Stimulated activated CD8-positive, alpha-beta memory T cell treated with anti-CD3 and anti-CD28 coated beads, Interleukin-4, amount 100 ng/mL, for 24 hours (primary cell): Measurements from ENCODE around the gene GPR161.
"Not testable (repeated sequence)": the region's sequence is repeated elsewhere in the genome, so short reads cannot be mapped to it uniquely, and the experiment has no call there.

Source experiments
- DNase-seq: peaks from one replicate; pipeline ENCODE4 v3.0.0-alpha.2; 2020; ENCODE audit warnings: low read depth

Gene GPR161, protein sequence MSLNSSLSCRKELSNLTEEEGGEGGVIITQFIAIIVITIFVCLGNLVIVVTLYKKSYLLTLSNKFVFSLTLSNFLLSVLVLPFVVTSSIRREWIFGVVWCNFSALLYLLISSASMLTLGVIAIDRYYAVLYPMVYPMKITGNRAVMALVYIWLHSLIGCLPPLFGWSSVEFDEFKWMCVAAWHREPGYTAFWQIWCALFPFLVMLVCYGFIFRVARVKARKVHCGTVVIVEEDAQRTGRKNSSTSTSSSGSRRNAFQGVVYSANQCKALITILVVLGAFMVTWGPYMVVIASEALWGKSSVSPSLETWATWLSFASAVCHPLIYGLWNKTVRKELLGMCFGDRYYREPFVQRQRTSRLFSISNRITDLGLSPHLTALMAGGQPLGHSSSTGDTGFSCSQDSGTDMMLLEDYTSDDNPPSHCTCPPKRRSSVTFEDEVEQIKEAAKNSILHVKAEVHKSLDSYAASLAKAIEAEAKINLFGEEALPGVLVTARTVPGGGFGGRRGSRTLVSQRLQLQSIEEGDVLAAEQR

DNA sequence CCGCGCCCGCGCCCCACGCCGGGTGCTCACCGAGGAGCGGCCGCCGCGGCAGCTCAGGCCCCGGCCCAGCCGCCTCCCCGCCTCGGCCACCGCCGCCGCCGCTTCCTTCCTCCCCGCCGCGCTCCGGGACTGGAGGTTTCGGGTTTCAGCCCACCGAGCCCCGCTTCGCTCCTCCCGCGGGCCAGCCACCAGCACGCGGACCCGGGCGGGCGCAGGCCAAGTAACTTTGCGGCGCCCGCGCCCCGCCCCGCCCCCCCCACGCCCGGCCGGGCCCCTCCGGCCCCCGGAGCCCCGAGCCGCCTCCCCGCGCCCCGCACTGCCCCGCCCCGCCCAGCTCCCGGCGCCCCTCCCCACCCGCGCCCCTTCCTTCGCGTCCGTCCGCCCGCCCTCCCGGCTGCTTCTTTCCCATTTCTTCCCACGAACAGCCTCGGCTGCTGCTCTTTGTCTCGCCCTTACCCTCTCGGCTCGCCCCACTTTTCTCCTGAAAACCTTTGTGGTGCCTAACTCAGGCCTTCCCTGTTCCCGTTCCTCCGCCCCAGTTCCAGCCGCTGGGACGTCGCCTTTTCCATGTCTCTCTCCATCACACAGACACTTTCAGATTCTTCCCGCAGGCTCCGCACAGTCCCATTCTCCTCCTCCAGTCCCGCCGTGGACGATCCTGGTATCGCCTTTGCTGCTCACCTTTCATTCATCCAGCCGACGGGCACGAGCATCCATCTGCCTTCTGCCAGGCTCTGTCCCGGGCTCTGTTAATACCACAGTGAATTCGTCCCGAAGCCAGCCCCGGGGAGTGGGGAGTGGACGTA, at the start of gene GPR161:
Gene GPR161, minus strand, starts transcription at position 222 of the 806 bp plus-strand sequence. CDS start 32,080 bp downstream, outside the sequence.
- no peak for DNase-seq

DNA sequence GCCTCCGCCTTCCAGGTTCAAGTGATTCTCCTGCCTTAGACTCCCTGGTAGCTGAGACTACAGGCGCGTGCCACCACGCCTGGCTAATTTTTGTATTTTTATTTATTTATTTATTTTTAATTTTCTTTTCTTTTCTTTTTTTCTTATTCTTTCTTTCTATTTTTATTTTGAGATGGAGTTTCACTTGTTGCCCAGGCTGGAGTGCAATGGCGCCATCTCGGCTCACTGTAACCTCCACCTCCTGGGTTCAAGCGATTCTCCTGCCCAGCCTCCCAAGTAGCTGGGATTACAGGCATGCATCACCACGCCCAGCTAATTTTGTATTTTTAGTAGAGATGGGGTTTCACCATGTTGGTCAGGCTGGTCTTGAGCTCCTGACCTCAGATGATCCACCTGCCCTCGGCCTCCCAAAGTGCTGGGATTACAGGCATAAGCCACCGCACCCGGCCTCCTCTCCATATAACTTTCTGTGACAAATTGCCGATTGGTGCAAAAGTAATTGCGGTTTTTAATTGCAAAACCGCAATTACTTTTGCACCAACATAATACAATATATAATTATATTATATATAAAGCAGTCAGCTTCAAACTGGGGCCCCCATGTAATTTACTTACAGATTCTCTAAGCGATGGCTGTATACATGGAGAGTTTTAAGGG, 44.5 kb upstream of the GPR161 start:
- not testable (repeated sequence) for DNase-seq

DNA sequence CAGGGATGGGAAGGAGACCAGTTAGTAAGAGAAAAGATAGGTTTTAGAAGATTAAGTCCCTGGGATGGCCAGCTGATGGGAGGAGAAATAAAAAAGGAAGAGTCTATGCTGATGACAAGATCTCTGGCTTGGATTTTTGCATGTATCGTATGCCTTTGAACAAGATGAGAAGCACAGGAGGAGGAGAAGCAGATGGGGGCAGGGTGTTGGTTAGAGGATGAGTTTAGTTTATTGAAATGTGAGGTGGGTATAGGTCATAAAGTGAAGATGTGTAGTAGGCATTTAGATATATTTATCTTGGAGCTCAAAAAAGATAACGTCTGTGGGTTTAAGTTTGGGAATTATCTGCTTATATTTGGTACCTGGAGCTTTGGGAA, 43.4 kb upstream of the GPR161 start:
- DNase-seq: no peak

DNA sequence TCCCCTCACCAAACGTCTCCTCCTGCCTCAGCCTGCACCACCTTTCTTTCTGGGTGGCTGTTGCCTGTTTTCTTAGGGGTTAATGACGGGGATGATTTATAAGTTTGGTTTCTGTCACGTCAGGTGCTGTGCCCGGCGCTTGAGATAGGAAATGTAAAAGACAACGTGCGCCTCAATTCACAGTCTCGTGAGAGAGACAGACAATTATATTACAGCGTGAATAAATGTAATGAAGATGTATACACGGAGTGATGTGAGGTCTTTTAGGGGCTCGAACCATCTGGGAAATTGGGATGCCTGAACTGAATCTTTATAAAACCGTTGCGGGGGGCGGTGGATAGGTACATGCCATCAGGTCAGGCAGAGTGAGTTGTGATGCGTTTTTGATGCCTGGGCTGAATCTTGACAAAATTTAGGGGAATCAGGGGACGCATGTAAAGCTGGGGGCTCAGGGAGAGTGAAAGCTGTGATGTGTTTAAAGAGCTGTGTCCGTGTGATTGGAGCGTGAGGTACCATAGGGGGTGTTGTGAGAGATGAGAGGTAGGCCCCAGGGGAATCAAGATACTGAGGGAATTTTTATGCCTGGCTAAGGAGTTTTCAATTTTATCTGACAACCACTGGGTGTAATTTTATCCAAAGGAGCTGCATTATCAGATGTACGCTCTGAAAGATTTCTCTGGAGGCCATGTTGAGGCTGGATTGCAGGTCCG, 42.9 kb upstream of the GPR161 start:
- DNase-seq: no peak

DNA sequence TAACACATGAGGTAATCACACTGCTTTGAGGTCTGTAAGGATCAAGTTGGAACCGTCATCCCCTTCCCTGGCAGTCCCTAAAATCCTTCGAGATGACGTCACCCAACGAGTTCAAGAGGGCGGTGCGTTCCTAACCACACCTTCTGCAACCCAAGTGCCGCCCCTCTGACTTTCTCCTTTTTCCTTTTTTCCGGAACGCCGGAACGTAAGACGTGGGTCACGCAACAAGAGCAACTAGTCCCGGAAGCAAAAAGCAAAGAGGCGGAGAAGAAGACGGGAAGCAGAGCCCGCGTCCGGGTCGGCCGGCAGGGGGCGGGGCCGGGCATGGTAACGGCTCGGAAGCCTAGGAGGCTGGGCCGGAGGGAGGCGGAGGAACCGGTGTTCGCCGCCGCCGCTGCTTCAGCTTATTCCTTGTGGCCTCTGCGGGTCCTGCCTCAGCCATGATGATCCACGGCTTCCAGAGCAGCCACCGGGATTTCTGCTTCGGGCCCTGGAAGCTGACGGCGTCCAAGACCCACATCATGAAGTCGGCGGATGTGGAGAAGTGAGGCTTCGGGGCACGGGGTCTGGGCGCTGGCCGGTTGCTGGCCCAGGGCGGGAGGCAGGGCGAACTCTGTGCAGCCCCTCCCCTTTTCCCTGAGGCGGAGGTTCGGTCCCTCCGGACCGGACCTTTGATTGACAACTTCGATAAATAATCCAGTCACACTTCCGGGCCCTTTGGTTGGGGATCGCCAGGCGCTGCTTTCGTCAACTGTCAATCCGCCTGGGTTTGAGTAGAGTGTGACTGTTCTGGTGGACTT, 42.1 kb upstream of the GPR161 start, which contains the start of gene TIPRL:
Gene TIPRL, plus strand, starts transcription at position 325 of the 800 bp plus-strand sequence. Its CDS starts 116 bp downstream, at position 441.
- peak; percentile 91 for DNase-seq

DNA sequence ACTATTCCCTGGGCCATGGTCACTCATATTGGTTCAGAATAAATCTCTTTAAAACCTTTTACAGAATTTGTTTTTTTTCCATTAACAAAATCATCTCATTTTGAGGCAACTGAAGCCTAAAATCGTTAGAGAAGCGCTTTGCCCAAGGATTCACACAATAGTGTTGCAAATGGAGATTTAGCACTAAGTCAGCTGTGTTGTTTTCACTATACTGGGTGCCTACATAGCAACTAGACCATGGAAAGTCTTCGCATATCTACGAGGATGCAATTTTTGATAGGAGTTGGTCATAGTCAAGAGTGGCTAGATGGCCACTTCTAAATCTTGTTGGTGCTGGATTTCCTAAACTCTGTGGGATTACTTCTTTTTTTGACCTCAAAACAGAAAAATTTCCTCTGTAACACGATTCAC, 41.5 kb upstream of the GPR161 start:
- no peak for DNase-seq

DNA sequence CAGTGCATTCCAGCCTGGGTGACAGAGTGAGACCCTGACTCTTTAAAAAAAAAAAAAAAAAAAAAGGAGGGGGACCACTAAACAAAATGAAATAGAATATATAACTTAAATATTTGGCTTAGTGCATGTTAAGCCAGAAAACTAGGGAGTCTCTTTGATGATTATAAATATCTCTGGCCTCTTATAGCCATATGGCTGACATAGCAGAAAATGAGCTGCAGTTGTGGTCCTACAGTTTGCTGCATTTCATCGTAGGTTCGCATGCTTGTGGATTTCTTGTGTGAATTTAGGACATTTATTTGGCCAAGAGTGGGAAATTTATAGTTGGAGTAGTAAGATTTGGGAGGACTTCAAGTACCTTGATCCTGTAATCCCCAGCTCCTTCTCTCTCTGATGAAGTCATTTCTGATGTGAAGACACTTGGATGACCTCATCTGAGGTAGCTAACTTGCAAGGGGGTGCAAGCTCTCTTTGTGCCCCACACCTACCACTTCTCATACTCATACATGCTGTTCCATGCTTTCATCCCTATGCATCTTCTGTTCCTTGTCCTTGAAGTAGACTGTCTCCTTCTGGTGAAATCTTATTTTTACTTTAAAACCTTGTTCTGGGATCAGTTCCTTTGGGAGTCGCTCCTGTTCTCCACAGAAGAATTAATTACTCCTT, 35.7 kb upstream of the GPR161 start:
- no peak for DNase-seq

DNA sequence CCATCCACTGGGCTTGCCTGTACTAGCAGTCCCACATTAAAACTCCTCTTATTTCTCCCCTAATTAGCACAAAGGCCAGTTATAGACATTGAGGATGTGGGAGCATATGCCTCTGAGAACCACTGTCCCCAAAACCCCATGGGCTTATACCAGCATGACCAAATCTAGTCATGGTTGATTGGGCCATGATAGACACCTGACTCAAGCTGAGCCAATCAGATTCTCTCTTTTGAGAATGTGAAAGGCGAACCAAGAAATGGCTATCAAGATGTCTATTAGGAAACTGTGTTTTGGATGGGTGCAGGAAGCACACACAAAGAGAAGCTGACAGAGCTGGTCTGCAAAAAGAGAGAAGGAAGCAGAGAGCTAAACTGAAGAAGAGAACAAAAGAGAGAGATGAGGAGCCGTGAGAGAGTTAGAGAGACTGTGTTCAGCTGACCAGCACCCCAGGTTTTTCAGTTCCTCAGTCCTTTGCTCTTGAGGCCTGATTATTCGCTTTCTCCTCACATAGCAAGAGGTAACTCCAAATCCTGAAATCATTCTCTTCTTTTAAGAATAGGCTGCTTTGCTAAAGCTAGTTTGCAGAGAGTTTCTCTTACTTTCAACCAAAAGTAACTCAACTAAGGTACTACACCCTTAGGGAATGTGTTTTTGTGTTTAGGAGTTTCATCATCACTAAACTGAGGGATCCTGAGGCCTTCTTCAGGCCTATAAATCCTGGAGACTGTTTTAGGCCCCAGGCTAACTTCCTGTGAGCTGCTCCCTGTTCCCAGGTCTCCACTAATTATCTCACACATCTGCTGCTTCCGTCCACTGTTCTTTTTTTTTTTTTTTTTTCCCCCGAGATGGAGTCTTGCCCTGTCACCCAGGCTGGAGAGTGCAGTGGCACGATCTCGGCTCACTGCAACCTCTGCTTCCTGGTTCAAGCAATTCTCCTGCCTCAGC, 34.1 kb upstream of the GPR161 start:
- no peak for DNase-seq

DNA sequence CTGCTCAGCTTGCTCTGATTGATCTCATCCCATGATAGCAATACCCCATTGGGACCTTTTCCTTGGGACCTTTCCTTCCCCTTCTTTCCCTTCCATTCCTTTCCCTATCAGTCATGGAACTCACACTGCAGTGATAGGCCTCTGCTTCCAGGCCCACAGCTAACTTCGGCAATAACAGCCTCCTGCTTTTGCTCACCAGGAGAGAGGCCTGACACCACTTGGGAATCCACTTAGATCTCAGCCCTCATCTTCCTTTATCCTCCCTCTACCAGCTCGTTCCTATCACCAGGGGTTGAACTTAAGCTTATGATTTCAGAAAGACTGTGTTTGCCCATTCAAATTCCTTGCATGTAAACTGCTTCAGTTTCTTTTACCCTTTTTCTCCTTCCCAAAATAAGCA, 31.1 kb upstream of the GPR161 start:
- DNase-seq: no peak

DNA sequence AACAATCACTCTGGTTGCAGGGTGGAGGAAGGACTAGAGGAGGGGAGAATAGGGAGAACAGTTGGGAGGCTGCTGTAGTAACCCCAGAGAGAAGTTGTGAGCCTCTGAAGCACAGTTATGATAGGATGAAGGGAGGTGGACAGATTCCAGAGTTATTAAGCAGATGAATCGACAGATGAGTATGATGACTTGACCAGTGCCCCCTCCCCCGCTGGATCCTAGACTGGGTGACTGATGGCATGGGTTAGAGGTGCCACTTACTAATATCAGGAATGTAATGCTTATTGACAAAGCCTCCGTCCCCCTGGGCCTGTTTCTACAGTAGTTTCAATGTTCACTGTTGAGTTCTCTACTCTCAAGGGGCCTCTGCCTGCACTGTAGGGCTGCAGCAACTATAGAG, 28.0 kb upstream of the GPR161 start:
- no peak for DNase-seq

DNA sequence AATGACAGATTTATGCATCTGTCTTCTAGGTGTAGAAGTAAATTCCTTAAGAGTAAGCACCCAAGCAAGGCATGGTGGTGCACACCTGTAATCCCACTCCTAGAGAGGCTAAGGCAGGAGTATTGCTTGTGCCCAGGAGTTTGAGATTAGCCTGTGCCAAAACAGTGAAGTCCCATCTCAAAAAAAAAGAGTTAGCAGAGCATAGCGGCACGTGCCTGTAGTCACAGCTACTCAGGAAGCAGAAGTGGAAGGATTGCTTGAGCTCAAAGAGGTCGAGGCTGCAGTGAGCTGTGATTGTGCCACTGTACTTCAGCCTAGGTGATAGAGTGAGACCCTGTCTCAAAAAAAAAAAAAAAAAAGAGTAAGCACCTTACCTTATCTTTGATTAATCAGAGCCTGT, 26.9 kb upstream of the GPR161 start:
- DNase-seq: no peak

DNA sequence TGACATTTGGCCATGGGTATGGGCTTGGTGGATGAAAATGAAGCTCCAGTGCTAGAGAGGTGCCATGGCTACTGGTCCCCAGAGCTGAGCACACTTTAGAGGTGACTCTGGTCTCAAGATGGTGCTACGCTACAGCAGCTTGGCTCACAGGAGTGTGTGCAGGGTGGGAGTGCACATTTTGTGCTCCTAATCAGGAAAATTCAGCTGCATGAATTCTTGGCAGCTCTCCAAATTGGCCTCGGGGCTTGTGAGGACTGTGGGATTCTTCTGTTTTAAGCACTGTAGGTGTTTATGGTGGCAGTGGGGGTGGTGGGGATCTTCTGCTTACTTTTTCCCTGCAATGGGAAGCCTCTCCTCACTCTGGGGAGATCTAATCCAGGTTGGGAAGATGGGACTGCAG, 24.7 kb upstream of the GPR161 start:
- DNase-seq: no peak

DNA sequence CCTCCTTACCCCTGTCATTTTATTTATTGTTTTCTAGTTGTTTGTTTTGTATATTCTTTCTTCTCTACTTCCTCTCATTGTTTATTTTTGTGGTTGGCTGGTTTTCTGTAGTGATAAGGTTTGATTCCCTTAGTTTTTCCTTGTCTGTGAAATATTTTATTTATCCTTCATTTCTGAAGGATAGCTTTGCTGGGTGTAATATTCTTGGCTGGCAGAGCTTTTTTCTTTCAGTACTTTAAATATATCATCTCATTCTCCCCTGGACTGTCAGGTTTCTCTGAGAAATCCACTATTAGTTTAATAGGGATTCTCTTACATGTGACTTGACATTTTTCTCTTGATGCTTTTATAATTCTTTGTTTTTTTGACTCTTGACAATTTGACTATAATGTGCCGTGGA, 23.2 kb upstream of the GPR161 start:
- no peak for DNase-seq

DNA sequence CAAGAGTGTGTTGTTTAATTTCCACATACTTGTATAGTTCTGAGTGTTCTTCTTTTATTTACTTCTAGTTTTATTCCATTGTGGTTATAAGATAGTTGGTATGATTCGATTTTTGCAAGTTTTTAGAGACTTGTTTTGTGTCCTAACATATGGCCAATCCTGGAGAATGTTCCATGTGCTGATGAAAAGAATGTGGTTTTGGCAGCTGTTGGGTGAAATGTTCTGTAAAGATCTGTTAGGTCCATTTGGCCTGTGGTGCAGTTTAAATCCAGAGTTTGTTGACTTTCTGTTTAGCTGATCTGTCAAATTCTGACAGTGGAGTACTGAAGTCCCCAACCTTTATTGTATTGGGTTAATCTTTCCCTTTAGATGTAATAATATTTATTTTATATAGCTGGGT, 22.5 kb upstream of the GPR161 start:
- DNase-seq: no peak

DNA sequence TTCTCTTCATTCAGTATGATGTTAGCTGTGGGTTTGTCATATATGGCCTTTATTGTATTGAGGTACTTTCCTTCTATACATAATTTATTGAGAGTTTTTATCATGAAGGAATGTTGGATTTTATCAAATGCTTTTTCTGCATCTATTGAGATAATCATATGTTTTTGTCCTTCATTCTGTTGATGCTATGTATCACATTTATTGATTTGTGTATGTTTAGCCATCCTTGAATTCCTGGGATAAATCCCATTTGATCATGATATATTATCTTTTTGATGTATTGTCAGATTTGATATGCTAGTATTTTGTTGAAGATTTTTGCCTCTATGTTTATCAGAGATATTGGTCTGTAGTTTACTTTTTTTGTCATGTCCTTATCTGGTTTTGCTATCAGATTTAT, 20.9 kb upstream of the GPR161 start:
- no peak for DNase-seq

DNA sequence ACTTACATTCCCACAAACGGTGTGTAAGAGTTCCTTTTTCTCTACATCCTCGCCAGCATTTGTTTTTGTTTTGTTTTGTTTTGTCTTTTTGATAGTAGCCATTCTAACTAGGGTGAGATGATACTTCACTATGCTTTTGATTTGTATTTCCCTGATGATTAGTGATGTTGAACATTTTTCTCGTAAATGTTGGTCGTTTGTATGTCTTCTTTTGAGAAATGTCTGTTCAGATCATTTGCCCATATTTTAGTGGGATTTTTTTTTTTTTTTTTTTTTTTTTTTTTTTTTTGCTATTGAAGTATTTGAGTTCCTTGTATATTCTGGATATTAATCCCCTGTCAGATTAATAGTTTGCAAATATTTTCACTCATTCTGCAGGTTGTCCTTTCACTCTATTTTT, 19.2 kb upstream of the GPR161 start:
- DNase-seq: no peak

DNA sequence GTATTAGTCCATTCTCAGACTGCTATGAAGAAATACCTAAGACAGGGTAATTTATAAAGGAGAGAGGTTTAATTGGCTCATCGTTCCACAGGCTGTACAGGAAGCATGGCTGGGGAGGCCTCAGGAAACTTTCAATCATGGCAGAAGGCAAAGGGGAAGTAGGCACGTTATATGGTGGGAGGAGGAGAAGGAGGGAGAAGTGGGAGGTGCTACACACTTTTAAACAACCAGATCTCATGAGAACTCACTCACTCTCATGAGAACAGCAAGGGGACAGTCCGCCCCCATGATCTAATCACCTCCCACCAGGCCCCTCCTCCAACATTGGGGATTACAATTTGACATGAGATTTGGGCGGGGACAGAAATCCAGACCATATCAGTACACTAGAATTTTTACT, 18.0 kb upstream of the GPR161 start:
- not testable (repeated sequence) for DNase-seq

DNA sequence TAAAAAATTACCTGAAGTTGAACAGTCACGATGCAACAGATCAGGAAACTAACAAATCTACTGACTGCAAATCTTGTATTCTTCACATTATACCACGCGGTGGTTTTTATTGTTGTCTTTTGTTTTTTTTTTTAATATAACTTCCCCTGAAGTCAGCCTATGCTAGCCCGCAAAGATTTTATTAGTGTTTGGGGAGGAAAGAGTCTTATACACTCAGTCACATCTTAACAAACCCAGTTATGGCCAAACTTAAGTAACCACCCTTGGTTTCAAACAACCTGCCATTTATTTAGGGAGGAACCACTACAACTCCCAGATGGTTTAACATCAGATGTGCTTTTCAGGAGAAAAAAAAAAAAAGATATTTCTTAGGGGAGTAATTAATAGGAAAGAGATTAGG, 15.2 kb upstream of the GPR161 start:
- no peak for DNase-seq

DNA sequence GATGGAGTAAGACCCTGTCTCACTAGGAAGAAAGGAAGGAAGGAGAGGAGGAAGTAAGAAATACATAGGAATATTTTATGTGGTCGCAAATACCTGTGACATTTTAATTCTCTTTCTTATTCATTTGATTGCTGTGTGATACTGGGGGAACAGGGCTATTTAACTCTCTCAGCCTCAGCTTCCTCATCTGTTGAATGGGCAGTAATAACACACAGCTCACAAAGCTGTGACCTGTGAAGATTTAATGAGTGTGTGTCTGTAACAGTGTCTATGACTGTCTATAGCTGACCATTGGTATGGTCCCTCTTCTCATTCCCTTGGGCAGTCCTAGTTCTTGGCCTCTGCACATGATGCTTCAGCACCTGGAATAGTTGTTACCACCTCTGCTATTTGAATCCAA, 13.6 kb upstream of the GPR161 start:
- no peak for DNase-seq
